ENCODE measurements around the gene TRPC1.

Gene TRPC1

GRCh38 chr3:142768338-142768737, 44.5 kb downstream of the TRPC1 start:
- H3K4me2 ChIP-seq (ENCODE audit: insufficient read depth, low read length): no peak overlapping the region
- ATAC-seq (ENCODE audit: insufficient read depth, low read depth) (no peak), DNase-seq (no peak)
- H4K20me1 ChIP-seq (ENCODE audit: insufficient read depth, low read length): no peaks in the 10 kb centered on the region
- H3K4me1 ChIP-seq (ENCODE audit: insufficient read depth, low read length): no peaks in the 10 kb centered on the region
- H3K4me3 ChIP-seq (ENCODE audit: low read depth in 1 of 2, low read length in 2 of 2): no peak overlapping the region
- no peak overlapping the region for H2AFZ ChIP-seq (ENCODE audit: low read depth, low read length)
- H3K27ac ChIP-seq (ENCODE audit: low read length): no peak overlapping the region
- no peak for TF ChIP-seq CTCF (IDR thresholded peaks at IDR 0.05; ENCODE audit: borderline replicate concordance, extremely low read depth, low read length, poor library complexity, severe bottlenecking)
- TF ChIP-seq EZH2 (IDR thresholded peaks at IDR 0.05; ENCODE audit: borderline replicate concordance, low read depth, low read length, severe bottlenecking): no peak
- H3K27me3 ChIP-seq (ENCODE audit: insufficient read depth, low read length, poor library complexity): no peaks in the 10 kb centered on the region
- H3K9me3 ChIP-seq (ENCODE audit: insufficient read depth, low read length, severe bottlenecking): peaks cover 3% of the 10 kb centered on the region
- no peak overlapping the region for H3K9ac ChIP-seq (ENCODE audit: low read depth, low read length)
- H3K36me3 ChIP-seq (ENCODE audit: insufficient read depth, low read length): no peaks in the 10 kb centered on the region
- H3K79me2 ChIP-seq (ENCODE audit: insufficient read depth, low read length): no peaks in the 10 kb centered on the region

GRCh38 chr3:142777927-142778326, 54.1 kb downstream of the TRPC1 start:
- TF ChIP-seq EZH2 (IDR thresholded peaks at IDR 0.05; ENCODE audit: borderline replicate concordance, low read depth, low read length, severe bottlenecking) (no peak), CTCF (IDR thresholded peaks at IDR 0.05; ENCODE audit: borderline replicate concordance, extremely low read depth, low read length, poor library complexity, severe bottlenecking) (no peak)
- no peak for DNase-seq
- no peak for ATAC-seq (ENCODE audit: insufficient read depth, low read depth)

GRCh38 chr3:142778541-142778940, 54.7 kb downstream of the TRPC1 start:
- H4K20me1 ChIP-seq (ENCODE audit: insufficient read depth, low read length): no peaks in the 10 kb centered on the region
- no peak overlapping the region for H3K27ac ChIP-seq (ENCODE audit: low read length)
- H3K4me2 ChIP-seq (ENCODE audit: insufficient read depth, low read length): no peak overlapping the region
- H2AFZ ChIP-seq (ENCODE audit: low read depth, low read length): no peak overlapping the region
- no peak for TF ChIP-seq EZH2 (IDR thresholded peaks at IDR 0.05; ENCODE audit: borderline replicate concordance, low read depth, low read length, severe bottlenecking)
- TF ChIP-seq CTCF (IDR thresholded peaks at IDR 0.05; ENCODE audit: borderline replicate concordance, extremely low read depth, low read length, poor library complexity, severe bottlenecking): no peak
- no peaks in the 10 kb centered on the region for H3K36me3 ChIP-seq (ENCODE audit: insufficient read depth, low read length)
- no peaks in the 10 kb centered on the region for H3K27me3 ChIP-seq (ENCODE audit: insufficient read depth, low read length, poor library complexity)
- ATAC-seq (ENCODE audit: insufficient read depth, low read depth) (no peak), DNase-seq (no peak)
- H3K9ac ChIP-seq (ENCODE audit: low read depth, low read length): no peak overlapping the region
- H3K9me3 ChIP-seq (ENCODE audit: insufficient read depth, low read length, severe bottlenecking): no peaks in the 10 kb centered on the region
- no peaks in the 10 kb centered on the region for H3K79me2 ChIP-seq (ENCODE audit: insufficient read depth, low read length)
- no peaks in the 10 kb centered on the region for H3K4me1 ChIP-seq (ENCODE audit: insufficient read depth, low read length)
- no peak overlapping the region for H3K4me3 ChIP-seq (ENCODE audit: low read depth in 1 of 2, low read length in 2 of 2)

More at GRCh38 chr3:142777927-142778326, 54.1 kb downstream of the TRPC1 start:
- Histone ChIP-seq H3K36me3 (ENCODE audit: insufficient read depth, low read length) (no peaks in the 10 kb centered on the region), H4K20me1 (ENCODE audit: insufficient read depth, low read length) (no peaks in the 10 kb centered on the region), H3K4me2 (ENCODE audit: insufficient read depth, low read length) (no peak overlapping the region), H3K79me2 (ENCODE audit: insufficient read depth, low read length) (no peaks in the 10 kb centered on the region), H3K4me1 (ENCODE audit: insufficient read depth, low read length) (no peaks in the 10 kb centered on the region), H3K27me3 (ENCODE audit: insufficient read depth, low read length, poor library complexity) (no peaks in the 10 kb centered on the region), H3K4me3 (ENCODE audit: low read depth in 1 of 2, low read length in 2 of 2) (no peak overlapping the region), H3K27ac (ENCODE audit: low read length) (no peak overlapping the region), H2AFZ (ENCODE audit: low read depth, low read length) (no peak overlapping the region), H3K9me3 (ENCODE audit: insufficient read depth, low read length, severe bottlenecking) (no peaks in the 10 kb centered on the region), H3K9ac (ENCODE audit: low read depth, low read length) (no peak overlapping the region)

- Histone ChIP-seq H3K4me3 (ENCODE audit: low read depth in 1 of 2, low read length in 2 of 2) (no peak overlapping the region), H3K79me2 (ENCODE audit: insufficient read depth, low read length) (no peaks in the 10 kb centered on the region), H4K20me1 (ENCODE audit: insufficient read depth, low read length) (no peaks in the 10 kb centered on the region), H3K27me3 (ENCODE audit: insufficient read depth, low read length, poor library complexity) (no peaks in the 10 kb centered on the region), H2AFZ (ENCODE audit: low read depth, low read length) (no peak overlapping the region), H3K9me3 (ENCODE audit: insufficient read depth, low read length, severe bottlenecking) (no peaks in the 10 kb centered on the region), H3K27ac (ENCODE audit: low read length) (no peak overlapping the region), H3K36me3 (ENCODE audit: insufficient read depth, low read length) (no peaks in the 10 kb centered on the region), H3K9ac (ENCODE audit: low read depth, low read length) (no peak overlapping the region), H3K4me1 (ENCODE audit: insufficient read depth, low read length) (no peaks in the 10 kb centered on the region), H3K4me2 (ENCODE audit: insufficient read depth, low read length) (no peak overlapping the region)
- ATAC-seq (ENCODE audit: insufficient read depth, low read depth) (no peak), DNase-seq (no peak)
- no peak for TF ChIP-seq EZH2 (IDR thresholded peaks at IDR 0.05; ENCODE audit: borderline replicate concordance, low read depth, low read length, severe bottlenecking)
- TF ChIP-seq CTCF (IDR thresholded peaks at IDR 0.05; ENCODE audit: borderline replicate concordance, extremely low read depth, low read length, poor library complexity, severe bottlenecking): no peak
Measured at GRCh38 chr3:142779591-142779990, 55.8 kb downstream of the TRPC1 start.

Measured in DND-41 (cell line).